ENCODE measurements around the gene SFPQ. TPM values are rescaled to one million over a fixed set of nuclear protein-coding genes. Genes with fewer than 3 reads are reported as not detected.
"Not testable (repeated sequence)": the region's sequence is repeated elsewhere in the genome, so short reads cannot be mapped to it uniquely, and the experiment has no call there.

SFPQ gene
- total RNA-seq, 1 experiment from 2014 or later: 354 TPM

DNA sequence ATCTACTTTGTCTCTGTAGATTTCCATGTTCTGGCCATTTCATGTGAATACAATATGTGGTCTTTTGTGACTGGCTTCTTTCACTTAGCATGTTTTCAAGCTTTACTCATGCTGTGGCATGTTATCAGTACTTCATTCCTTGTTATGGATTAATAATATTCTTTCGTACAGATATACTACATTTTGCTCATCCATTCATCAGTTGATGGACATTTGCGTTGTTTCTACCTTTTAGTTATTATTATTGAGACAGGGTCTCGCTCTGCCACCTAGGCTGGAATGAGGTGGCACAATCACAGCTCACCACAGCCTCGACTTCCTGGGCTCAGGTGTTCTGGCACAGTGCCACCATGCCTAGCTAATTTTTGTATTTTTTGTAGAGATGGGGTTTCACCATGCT, 21.4 kb downstream of the SFPQ start:
- TF ChIP-seq JUN (CRISPR knock-in tag; IDR thresholded peaks at IDR 0.05) (no peak), ZNF396 (CRISPR knock-in tag; IDR thresholded peaks at IDR 0.05; ENCODE audit: borderline replicate concordance) (no peak)
- TF ChIP-seq, protein P1, sequence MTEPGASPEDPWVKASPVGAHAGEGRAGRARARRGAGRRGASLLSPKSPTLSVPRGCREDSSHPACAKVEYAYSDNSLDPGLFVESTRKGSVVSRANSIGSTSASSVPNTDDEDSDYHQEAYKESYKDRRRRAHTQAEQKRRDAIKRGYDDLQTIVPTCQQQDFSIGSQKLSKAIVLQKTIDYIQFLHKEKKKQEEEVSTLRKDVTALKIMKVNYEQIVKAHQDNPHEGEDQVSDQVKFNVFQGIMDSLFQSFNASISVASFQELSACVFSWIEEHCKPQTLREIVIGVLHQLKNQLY (CRISPR knock-in tag; IDR thresholded peaks at IDR 0.05): no peak
- CTCF ChIA-PET: no interaction called here
- DNase-seq (ENCODE audit: low spot score) (no peak), ATAC-seq (no peak)
- H3K9me3 Mint-ChIP-seq: no peaks in the 10 kb centered on the region
- POLR2A ChIA-PET: no interaction called here
- peaks cover 14% of the 10 kb centered on the region for H3K36me3 Mint-ChIP-seq
- no peaks in the 10 kb centered on the region for H3K4me1 Mint-ChIP-seq
- no peaks in the 10 kb centered on the region for H3K27me3 Mint-ChIP-seq (ENCODE audit: low read depth)
- H3K27ac Mint-ChIP-seq: no peak overlapping the region
- H3K4me3 Mint-ChIP-seq: no peak overlapping the region

DNA sequence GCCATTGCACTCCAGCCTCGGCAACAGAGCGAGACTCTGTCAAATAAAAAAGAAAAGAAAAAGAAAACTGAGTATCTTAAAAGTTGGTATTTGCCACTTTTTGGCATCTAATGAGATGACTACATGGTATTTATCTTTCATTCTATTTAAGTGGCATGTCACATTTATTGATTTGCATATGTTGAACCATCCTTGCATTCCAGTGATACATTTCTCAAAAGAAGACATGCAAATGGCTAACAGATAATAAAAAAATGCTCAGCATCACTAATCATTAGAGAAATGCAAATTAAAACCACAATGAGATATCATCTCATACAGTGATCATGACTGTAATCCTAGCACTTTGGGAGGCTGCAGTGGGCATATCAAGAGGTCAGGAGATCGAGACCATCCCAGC, 28.1 kb downstream of the SFPQ start:
- CTCF ChIA-PET: no interaction called here
- TF ChIP-seq CBFB (CRISPR knock-in tag; IDR thresholded peaks at IDR 0.05; ENCODE audit: low read depth) (no peak), NFATC4 (CRISPR knock-in tag; IDR thresholded peaks at IDR 0.05) (no peak)
- TF ChIP-seq, protein P2, sequence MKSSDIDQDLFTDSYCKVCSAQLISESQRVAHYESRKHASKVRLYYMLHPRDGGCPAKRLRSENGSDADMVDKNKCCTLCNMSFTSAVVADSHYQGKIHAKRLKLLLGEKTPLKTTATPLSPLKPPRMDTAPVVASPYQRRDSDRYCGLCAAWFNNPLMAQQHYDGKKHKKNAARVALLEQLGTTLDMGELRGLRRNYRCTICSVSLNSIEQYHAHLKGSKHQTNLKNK (CRISPR knock-in tag; IDR thresholded peaks at IDR 0.05): no peak
- H3K9me3 Mint-ChIP-seq: peaks cover 10% of the 10 kb centered on the region
- POLR2A ChIA-PET: no interaction called here
- ATAC-seq: no peak
- DNase-seq (ENCODE audit: low spot score): no peak
- H3K36me3 Mint-ChIP-seq: peaks cover 2% of the 10 kb centered on the region; the same call in 1 of the 2 replicates
- no peak overlapping the region for H3K4me3 Mint-ChIP-seq
- no peaks in the 10 kb centered on the region for H3K27me3 Mint-ChIP-seq (ENCODE audit: low read depth)
- no peaks in the 10 kb centered on the region for H3K4me1 Mint-ChIP-seq
- H3K27ac Mint-ChIP-seq: no peak overlapping the region

DNA sequence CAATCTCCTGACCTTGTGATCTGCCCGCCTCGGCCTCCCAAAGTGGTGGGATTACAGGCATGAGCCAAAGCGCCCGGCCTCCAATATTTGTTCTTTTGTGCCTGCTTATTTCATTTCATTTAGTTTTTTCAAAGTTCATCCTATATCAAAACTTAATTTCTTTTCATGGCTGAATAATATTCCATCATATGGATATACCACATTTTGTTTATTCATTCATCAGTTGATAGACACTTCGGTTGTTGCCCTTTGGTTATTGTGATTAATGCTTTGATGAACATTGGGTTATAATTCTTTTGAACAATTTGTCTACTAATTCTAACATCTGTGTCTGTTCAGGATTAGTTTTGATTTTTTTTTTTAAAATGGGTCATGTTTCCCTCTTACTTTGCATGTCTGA, 41.7 kb downstream of the SFPQ start:
- H3K27ac Mint-ChIP-seq: no peak overlapping the region
- peaks cover 7% of the 10 kb centered on the region for H3K36me3 Mint-ChIP-seq
- H3K9me3 Mint-ChIP-seq: peaks cover 9% of the 10 kb centered on the region
- DNase-seq (ENCODE audit: low spot score) (no peak), ATAC-seq (no peak)
- TF ChIP-seq ZNF232 (CRISPR knock-in tag; IDR thresholded peaks at IDR 0.05): no peak
- TF ChIP-seq, protein P3, sequence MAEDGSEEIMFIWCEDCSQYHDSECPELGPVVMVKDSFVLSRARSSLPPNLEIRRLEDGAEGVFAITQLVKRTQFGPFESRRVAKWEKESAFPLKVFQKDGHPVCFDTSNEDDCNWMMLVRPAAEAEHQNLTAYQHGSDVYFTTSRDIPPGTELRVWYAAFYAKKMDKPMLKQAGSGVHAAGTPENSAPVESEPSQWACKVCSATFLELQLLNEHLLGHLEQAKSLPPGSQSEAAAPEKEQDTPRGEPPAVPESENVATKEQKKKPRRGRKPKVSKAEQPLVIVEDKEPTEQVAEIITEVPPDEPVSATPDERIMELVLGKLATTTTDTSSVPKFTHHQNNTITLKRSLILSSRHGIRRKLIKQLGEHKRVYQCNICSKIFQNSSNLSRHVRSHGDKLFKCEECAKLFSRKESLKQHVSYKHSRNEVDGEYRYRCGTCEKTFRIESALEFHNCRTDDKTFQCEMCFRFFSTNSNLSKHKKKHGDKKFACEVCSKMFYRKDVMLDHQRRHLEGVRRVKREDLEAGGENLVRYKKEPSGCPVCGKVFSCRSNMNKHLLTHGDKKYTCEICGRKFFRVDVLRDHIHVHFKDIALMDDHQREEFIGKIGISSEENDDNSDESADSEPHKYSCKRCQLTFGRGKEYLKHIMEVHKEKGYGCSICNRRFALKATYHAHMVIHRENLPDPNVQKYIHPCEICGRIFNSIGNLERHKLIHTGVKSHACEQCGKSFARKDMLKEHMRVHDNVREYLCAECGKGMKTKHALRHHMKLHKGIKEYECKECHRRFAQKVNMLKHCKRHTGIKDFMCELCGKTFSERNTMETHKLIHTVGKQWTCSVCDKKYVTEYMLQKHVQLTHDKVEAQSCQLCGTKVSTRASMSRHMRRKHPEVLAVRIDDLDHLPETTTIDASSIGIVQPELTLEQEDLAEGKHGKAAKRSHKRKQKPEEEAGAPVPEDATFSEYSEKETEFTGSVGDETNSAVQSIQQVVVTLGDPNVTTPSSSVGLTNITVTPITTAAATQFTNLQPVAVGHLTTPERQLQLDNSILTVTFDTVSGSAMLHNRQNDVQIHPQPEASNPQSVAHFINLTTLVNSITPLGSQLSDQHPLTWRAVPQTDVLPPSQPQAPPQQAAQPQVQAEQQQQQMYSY (CRISPR knock-in tag; IDR thresholded peaks at IDR 0.05): no peak
- TF ChIP-seq, protein P4, sequence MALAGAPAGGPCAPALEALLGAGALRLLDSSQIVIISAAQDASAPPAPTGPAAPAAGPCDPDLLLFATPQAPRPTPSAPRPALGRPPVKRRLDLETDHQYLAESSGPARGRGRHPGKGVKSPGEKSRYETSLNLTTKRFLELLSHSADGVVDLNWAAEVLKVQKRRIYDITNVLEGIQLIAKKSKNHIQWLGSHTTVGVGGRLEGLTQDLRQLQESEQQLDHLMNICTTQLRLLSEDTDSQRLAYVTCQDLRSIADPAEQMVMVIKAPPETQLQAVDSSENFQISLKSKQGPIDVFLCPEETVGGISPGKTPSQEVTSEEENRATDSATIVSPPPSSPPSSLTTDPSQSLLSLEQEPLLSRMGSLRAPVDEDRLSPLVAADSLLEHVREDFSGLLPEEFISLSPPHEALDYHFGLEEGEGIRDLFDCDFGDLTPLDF (CRISPR knock-in tag; IDR thresholded peaks at IDR 0.05): no peak
- no peak for TF ChIP-seq ZNF121 (CRISPR knock-in tag; IDR thresholded peaks at IDR 0.05)
- no peak for TF ChIP-seq JUN (CRISPR knock-in tag; IDR thresholded peaks at IDR 0.05)
- TF ChIP-seq MYBL2 (CRISPR knock-in tag; IDR thresholded peaks at IDR 0.05): no peak
- no peak for TF ChIP-seq TP53 (CRISPR knock-in tag; IDR thresholded peaks at IDR 0.05)
- H3K4me1 Mint-ChIP-seq: no peaks in the 10 kb centered on the region
- no peak overlapping the region for H3K4me3 Mint-ChIP-seq
- POLR2A ChIA-PET: no interaction called here
- no peaks in the 10 kb centered on the region for H3K27me3 Mint-ChIP-seq (ENCODE audit: low read depth)
- CTCF ChIA-PET: no interaction called here

DNA sequence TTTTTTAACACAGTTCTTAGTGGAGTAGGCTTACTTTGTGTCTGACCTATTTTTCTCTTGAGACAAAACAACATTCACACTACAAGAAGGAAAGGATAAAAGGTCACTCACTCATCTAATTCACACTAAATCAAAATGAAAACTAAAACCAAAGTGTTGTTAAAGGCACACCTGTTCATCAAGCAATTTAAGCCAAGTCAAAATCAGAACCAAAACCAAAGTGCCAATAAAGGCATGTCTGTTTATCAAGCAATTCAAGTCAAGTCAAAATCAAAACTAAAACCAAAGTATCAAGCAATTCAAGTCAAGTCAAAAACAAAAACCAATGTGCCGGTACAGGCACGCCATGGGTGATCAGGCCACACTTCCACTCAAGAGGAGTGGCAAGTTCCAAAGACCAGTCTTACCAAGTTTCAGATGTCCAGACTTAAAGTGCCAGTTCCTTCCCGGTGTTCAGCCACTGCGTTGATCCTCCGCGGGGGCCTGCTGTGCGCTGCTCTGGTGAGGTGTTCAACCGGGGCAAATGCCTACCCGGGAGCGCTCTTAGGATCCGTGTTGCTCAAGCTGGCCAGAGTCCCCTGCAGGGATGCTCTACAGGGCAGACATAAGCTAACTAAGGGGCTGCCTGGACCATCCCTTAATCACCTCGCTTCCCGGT, 46.9 kb downstream of the SFPQ start:
- H3K4me3 Mint-ChIP-seq; H3K36me3 Mint-ChIP-seq; POLR2A ChIA-PET; ATAC-seq; H3K27ac Mint-ChIP-seq; H3K9me3 Mint-ChIP-seq; H3K27me3 Mint-ChIP-seq (ENCODE audit: low read depth); CTCF ChIA-PET; DNase-seq (ENCODE audit: low spot score): not testable (repeated sequence)
- H3K4me1 Mint-ChIP-seq: peaks cover 12% of the 10 kb centered on the region
